Esophagus squamous epithelium (tissue), 5 donors: ENCODE results near the gene NTN3. TPM values are rescaled to one million over a fixed set of nuclear protein-coding genes. Genes with fewer than 3 reads are reported as not detected.
A peak's percentile ranks its signal among the peaks of the same experiment; 100 is the strongest.

Experiments used
- DNase-seq: peaks from one replicate; lab custom pipeline; 2025; lab: John Stamatoyannopoulos, UW
- H3K27ac ChIP-seq, 4 donors: fragments of 200-600 bp; sonication (generic); one replicate each; pipeline ENCODE4 v1.5.1; 2016 to 2019; ENCODE audit warnings: mild to moderate bottlenecking in 1 of 4
- H3K27me3 ChIP-seq, 4 donors: fragments of 200-600 bp; sonication (generic); 1 replicate in 3 of 4; 2 replicates in 1 of 4; pipeline versions ENCODE4 v1.5.1 to v1.6.0; 2017 to 2021; ENCODE audit warnings: antibody characterized with exemption in 1 of 4
- H3K36me3 ChIP-seq, 3 donors: fragments of 200-600 bp; sonication (generic); one replicate each; pipeline ENCODE4 v1.5.1; 2016 to 2019
- H3K4me1 ChIP-seq, 3 donors: fragments of 200-600 bp; sonication (generic); one replicate each; pipeline ENCODE4 v1.5.1; 2017 to 2019
- H3K4me3 ChIP-seq, 4 donors: fragments of 200-600 bp; sonication (generic); 1 replicate in 3 of 4; 2 replicates in 1 of 4; pipeline ENCODE4 v1.5.1; 2016 to 2019; ENCODE audit warnings: mild to moderate bottlenecking in 2 of 4, moderate library complexity in 1 of 4
- H3K9me3 ChIP-seq, 3 donors: fragments of 200-600 bp; sonication (generic); one replicate each; pipeline ENCODE4 v1.5.1; 2016 to 2019
- CTCF ChIP-seq, 6 experiments: fragments of 450-650 bp in 4 of 6; fragments of 200-600 bp in 2 of 6; sonication (generic) in 2 of 6; IDR thresholded peaks; one replicate each; pipeline ENCODE4 v1.5.1; 2016 to 2019; ENCODE audit warnings: antibody characterized with exemption in 6 of 6, mild to moderate bottlenecking in 4 of 6, moderate library complexity in 4 of 6
- POLR2A ChIP-seq, 4 donors: fragments of 450-650 bp; IDR thresholded peaks; one replicate each; pipeline ENCODE4 v1.6.1; 2017; ENCODE audit warnings: antibody characterized with exemption in 4 of 4, mild to moderate bottlenecking in 4 of 4, moderate library complexity in 3 of 4
- WGBS, 2 donors: methylation state at CpG; one replicate each; pipeline ENCODE4 v1.1.5; 2018; 5-methylcytosine and 5-hydroxymethylcytosine counted together
- intact Hi-C: fragments of 100-400 bp; cut with DNase I; formaldehyde crosslinking; loops from one replicate; pipeline ENCODE4 v1.15.0; 2022
- total RNA-seq, 4 donors: library from RNA; depleted of rRNA; stranded (reverse); fragments of >200 nt; gene quantifications; one replicate each; pipeline ENCODE4 v1.1.0, GENCODE V29; 2016
- donor health status: DM: yes; HTN: yes; CAD: no.

Gene NTN3
- total RNA-seq, 4 donors from 2014 or later: 0.38 TPM; not detected in 3

GRCh38 chr16:2468233-2468724 is 2.8 kb upstream of the NTN3 start:
- no peak for DNase-seq
- no peaks in the 10 kb centered on the region for H3K36me3 ChIP-seq
- H3K9me3 ChIP-seq: no peaks in the 10 kb centered on the region
- 0% methylated on average over 2 to 15 of the region's 38 CpGs for WGBS, 2 donors
- H3K4me1 ChIP-seq: peaks cover 24 to 63% (median 40%) of the 10 kb centered on the region in 3 donors
- TF ChIP-seq CTCF (IDR thresholded peaks at IDR 0.05) (no peak), POLR2A (IDR thresholded peaks at IDR 0.05) (peak in 1 of 4 donors; percentile 18)
- intact Hi-C loops: no loop called here
- peak overlapping the region in 2 of 4 donors; percentile 26 to 54 for H3K27ac ChIP-seq
- H3K27me3 ChIP-seq: peaks cover 4 to 65% (median 18%) of the 10 kb centered on the region in 4 donors
- H3K4me3 ChIP-seq: peak overlapping the region; percentile 27 to 73 (median 52)

GRCh38 chr16:2468725-2469398 is 2.2 kb upstream of the NTN3 start:
- no peak for TF ChIP-seq POLR2A (IDR thresholded peaks at IDR 0.05)
- no peak for TF ChIP-seq CTCF (IDR thresholded peaks at IDR 0.05)
- no peak for DNase-seq
- no peaks in the 10 kb centered on the region for H3K9me3 ChIP-seq
- peaks cover 4 to 70% (median 18%) of the 10 kb centered on the region in 4 donors for H3K27me3 ChIP-seq
- intact Hi-C loops: no loop called here
- no peaks in the 10 kb centered on the region for H3K36me3 ChIP-seq
- no peak overlapping the region for H3K27ac ChIP-seq
- peaks cover 28 to 68% (median 46%) of the 10 kb centered on the region in 3 donors for H3K4me1 ChIP-seq
- H3K4me3 ChIP-seq: peak overlapping the region in 3 of 4 donors; percentile 42 to 73 (median 61)
- WGBS, 2 donors: 9 to 11% methylated on average over 7 to 9 of the region's 14 CpGs

- no peak for TF ChIP-seq POLR2A (IDR thresholded peaks at IDR 0.05)
- TF ChIP-seq CTCF (IDR thresholded peaks at IDR 0.05): no peak
- peaks cover 28 to 76% (median 54%) of the 10 kb centered on the region in 3 donors for H3K4me1 ChIP-seq
- H3K27me3 ChIP-seq: peaks cover 4 to 71% (median 18%) of the 10 kb centered on the region in 4 donors
- H3K4me3 ChIP-seq: no peak overlapping the region
- no peak overlapping the region for H3K27ac ChIP-seq
- H3K36me3 ChIP-seq: no peaks in the 10 kb centered on the region
- DNase-seq: no peak
- H3K9me3 ChIP-seq: no peaks in the 10 kb centered on the region
- intact Hi-C loops: no loop called here
- WGBS, 2 donors: 46 to 57% methylated on average over 10 to 13 of the region's 16 CpGs
These were observed 1.5 kb upstream of the NTN3 start for GRCh38 chr16:2469399-2470233.

- Histone ChIP-seq H3K36me3 (no peaks in the 10 kb centered on the region), H3K9me3 (no peaks in the 10 kb centered on the region), H3K4me3 (no peak overlapping the region), H3K27ac (no peak overlapping the region), H3K27me3 (peaks cover 4 to 71% (median 18%) of the 10 kb centered on the region in 4 donors), H3K4me1 (peaks cover 28 to 79% (median 55%) of the 10 kb centered on the region in 3 donors)
- no peak for TF ChIP-seq CTCF (IDR thresholded peaks at IDR 0.05)
- TF ChIP-seq POLR2A (IDR thresholded peaks at IDR 0.05): no peak
- intact Hi-C loops: no loop called here
- no CpG with 5 or more reads among the region's 7 CpGs for WGBS, 2 donors
- no peak for DNase-seq
These were observed 879 bp upstream of the NTN3 start for GRCh38 chr16:2470234-2470601.
